HG02642 (cell line): Measurements from ENCODE around the gene GCK.

Source experiments
- ATAC-seq: cut with Tn5 transposase; IDR thresholded peaks from one replicate; pipeline ENCODE4 v1.9.1; 2021; ENCODE audit warnings: mild to moderate bottlenecking; ENCODE audit not compliant: unreplicated experiment, poor library complexity

GCK gene

DNA sequence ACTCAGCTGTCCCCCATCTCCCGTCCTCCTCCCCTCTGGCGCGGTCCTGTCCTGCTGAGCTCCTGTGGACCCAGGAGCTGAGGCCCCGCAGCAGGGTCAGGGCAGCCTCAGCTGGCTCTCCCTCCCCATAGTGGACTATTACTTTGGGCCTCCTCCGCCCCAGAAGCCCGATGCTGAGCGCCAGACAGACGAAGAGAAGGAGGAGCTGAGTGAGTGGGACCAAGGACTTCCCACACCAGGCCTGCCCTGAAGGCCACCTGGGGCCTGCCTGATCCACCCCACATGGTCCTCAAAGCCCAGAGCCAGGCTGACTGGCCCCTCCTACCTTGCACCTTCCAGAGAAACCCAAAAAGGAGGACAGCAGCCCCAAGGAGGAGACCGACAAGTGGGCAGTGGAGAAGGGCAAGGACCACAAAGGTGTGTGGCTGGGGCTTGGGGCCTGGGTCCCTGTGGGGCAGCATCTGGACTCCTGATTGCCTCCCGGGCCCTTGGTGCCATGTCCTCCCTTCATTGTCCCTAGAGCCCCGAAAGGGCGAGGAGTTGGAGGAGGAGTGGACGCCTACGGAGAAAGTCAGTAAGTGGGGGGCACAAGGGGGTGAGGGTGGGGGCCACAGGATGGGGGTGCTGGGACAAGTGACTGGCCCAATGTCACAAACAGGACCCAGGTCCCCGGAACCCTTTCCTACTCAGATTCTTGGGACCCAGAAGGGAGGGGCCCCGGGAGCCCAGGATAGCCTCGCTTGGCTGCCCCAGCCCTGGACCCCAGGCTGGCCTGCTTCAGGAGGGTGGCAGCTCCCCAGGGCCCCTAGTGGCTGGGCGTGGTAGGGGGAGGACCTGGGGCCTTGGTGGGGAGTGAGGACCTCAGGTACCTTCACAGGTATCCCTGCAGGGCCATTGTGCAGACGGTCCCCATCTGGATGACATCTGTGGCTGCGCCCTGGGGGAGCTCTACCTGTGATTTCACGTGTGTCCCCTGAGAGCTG is 80.2 kb downstream of the GCK start:
- ATAC-seq: no peak

DNA sequence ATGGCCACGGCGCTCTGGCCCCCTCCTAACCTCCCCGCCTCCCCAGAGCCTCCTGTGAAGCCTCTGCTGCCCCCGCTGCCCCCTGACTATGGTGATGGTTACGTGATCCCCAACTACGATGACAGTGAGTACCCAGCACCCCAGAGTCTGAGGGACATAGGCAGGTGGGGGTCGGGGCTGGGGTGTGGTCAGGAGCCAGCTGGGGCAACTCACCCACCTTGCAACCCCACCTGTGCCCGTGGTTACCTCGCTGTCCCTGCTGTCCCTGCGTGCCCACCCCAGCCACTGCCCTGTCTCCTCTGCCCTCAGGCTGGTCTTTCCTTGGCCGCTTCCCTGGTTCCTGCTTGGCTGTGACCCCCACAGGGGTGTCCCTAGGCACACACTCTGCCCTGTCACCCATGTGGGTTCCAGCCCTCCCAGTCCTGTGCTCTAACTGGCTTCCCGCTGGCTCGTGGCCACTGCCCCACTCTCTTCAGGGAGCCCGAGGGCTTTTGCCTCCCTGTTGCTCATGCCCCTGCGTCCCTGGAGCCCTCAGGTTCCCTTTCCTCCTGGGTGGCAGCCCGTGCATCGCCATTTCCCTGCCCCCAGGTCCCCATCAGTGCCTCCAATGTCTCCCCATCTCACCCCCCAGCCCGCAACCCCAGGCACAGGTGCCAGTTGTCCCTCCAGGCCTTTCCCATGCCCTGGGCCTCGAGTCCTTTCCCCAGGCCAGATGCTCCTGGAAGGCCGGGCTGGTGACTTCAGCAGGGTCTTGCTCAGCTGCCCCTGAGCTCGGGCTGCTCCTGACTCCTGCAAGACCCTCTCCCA is 81.1 kb downstream of the GCK start:
- no peak for ATAC-seq

DNA sequence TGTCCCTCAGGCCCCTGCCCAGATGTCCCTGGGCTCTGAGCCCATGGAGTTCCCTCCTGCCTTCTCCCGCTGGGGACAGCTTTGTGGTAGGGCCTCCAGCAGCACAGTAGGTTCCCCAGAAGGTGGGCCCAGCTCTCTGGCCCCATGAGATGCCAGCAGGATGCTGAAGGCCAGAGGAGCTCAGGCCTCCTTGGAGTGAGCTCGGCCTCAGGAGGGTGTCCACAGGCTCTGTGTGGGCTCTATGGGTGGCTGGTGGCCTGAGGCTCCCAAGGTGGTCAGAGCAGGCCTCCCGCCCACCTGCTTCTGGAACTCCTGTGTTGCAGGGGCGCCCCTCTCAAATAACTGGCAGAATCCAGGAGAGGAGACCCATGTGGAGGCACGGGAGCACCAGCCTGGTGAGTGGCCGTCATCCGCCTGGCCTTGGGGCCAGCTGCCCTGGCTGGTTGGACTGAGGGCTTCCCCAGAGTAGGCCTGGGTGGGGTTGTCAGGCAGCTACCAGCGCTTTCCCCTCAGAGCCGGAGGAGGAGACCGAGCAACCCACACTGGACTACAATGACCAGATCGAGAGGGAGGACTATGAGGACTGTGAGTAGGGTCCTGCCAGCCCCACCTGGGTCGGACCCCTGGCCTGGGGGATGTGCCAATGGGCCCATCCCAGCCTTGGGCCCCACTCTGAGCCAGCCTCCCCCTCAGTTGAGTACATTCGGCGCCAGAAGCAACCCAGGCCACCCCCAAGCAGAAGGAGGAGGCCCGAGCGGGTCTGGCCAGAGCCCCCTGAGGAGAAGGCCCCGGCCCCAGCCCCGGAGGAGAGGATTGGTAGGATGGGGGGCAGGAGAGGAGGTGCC is 81.9 kb downstream of the GCK start:
- ATAC-seq: no peak

DNA sequence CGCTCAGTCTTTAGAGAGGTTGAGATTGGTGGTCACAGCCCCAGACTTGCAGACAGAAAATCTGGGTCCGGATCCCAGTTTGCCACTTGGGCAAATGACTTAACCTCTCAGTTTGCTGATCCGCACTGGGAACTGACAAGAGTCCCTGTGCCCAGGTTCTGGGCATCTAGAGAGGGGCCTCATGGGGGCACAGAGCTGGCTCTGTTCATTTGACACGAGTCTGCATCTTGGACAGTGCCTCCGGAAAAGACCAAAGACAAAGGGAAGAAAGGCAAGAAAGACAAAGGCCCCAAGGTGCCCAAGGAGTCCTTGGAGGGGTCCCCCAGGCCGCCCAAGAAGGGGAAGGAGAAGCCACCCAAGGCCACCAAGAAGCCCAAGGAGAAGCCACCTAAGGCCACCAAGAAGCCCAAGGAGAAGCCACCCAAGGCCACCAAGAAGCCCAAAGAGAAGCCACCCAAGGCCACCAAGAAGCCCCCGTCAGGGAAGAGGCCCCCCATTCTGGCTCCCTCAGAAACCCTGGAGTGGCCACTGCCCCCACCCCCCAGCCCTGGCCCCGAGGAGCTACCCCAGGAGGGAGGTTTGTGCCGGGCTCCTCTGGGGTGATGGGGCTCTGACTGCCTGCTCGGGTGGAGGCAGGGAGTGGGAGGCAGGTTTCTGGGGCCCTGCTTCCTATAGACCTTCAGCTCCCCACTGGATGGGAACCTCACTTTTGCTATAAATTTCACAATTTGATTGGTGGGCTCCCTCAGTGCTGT is 82.8 kb downstream of the GCK start:
- ATAC-seq: no peak

DNA sequence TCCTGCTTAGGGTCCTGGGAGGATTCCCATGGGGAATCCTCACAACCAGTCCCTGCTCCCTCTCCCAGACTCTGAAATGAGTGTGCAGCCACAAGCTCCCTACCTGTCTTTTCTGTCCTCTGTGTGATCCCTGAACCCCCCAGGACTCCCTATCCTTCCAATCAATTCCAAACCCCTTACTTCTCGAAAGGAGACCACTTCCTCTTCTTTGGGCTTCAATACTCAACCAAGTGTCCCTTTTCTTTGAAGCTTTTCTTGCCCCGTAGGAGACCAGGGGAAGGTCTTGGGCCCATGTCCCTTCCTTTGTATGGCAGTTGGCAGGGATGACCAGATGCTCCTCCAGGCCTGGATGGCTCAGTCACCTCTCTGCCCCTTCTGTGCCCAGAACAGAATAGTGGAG is 83.4 kb downstream of the GCK start:
- ATAC-seq: no peak

DNA sequence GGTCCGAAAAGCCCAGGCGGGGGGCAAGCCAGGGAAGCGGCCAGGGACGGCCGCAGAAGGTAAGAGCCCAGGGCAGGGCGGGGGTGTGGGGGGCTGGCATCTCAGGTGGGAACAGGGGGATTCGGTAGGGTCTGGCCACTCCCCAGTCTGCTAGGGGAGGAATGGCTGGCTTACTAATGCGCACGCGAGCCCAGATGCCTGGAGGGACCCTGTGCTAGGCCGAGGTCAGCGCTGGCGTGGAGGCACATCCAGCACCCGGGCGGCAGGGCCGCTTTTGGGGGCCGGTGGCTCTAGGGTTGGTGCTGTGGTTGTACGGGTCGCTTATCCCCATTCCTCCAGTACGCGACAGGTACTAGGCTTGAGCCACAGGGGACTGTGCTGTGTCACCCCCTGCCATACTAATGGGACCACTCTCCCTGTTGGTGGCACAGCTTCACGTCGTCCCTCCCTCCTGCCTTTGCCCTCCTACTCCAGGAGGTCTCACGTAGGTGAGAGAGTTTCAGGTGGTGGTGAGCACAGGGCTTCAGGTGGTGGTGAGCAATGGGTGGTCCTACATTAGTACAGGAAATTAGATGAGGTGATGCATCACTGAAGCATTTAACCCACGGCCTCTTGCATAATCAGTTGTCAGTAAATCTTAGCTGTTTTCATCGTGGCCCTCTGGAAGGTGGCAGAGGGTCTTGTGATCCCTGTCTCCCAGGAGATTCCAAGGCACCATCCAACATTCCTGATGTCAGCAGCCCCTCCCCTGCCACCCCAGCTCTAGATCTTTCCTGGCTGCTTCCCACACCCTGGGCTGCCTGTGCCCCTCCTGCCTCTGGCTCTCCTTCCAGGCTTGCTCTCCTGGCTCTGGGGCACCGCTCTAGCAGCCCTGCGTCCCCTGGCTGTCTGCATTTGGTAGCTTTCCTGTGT is 84.1 kb downstream of the GCK start:
- ATAC-seq: no peak

DNA sequence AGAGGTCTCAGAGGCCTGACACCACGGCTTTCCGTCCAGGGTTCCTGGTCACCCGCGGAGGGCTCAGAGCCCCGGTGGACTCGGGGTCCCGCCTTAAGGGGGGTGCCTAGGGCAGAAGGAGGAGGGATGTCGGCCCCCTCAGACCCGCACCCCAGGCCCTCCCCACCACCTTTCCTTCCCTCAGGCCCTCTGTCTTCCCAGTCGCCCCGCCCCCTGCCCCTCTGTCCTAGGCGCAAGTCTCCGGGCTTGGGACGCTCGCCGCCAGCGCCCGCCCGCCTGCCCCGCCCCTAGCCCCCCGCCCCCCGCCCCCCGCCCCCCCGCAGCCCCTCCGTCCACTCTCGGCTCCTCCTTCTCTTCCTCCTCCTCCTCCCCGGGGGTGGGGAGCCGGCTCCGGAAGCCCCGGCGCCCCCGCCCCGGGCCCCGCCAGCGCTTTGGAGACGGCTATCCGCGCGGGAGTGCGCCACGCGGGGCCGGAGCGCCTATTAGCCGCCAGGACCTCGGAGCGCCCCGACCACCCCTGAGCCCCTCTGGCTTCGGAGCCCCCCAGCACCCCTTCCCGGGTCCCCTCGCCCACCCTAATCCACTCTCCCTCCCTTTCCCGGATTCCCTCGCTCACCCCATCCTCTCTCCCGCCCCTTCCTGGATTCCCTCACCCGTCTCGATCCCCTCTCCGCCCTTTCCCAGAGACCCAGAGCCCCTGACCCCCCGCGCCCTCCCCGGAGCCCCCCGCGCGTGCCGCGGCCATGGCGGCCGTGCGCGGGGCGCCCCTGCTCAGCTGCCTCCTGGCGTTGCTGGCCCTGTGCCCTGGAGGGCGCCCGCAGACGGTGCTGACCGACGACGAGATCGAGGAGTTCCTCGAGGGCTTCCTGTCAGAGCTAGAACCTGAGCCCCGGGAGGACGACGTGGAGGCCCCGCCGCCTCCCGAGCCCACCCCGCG is 85.0 kb downstream of the GCK start, which contains the start of gene AEBP1:
AEBP1 (plus strand) TSS at position 423 of the 937 bp plus-strand sequence; CDS start at position 744, 321 bp downstream.
- no peak for ATAC-seq

DNA sequence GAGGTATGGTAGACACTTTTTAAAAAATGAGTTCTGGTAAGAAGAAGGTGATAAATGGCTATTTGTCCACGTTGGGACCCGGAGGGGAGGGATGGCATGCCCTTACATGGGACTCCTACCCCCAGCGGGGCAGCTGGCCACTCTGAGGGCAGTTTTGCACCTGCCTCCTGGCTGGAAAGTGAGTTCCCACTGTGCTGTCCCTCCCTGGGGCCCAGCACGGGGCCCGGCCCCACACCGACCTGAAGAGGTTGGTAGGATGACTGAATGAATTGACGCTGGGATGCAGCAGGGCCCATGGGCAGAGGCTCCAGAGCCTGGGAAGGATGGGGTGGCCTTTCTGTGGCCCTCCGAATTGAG is 85.7 kb downstream of the GCK start:
- ATAC-seq: no peak

DNA sequence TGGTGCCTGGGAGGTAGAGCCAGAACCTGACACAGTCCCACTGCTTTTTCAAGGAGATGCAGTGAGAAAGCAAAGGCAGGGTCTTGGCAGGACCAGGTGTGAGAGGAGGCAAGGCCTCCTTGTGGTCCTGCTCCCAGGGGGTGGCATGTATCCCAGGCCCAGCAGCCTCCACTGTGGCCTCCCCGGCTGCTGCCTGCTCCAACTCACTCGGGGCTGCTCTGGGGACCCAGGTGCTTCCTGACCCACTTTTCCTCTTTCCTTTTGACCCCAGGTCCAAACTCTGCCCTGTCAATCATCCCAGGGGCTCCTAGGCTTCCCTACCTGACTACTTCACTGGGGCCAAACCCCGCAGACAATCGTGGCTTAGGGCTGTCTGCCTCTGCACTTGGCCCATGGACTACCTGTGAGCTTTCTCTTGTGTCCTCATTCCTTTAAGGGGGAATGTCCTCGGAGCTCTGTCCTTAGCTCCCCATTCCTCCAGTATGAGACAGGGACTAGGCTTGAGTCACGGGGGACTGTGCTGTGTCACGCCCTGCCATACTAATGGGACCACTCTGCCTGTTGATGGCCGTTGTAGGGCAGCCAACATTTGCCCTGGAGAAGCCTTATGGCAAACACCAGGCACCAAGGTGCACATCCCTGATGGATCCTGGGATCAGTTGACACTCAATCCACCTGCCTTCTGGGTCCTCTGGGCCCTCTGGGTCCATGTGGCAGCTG is 86.2 kb downstream of the GCK start:
- ATAC-seq: no peak

DNA sequence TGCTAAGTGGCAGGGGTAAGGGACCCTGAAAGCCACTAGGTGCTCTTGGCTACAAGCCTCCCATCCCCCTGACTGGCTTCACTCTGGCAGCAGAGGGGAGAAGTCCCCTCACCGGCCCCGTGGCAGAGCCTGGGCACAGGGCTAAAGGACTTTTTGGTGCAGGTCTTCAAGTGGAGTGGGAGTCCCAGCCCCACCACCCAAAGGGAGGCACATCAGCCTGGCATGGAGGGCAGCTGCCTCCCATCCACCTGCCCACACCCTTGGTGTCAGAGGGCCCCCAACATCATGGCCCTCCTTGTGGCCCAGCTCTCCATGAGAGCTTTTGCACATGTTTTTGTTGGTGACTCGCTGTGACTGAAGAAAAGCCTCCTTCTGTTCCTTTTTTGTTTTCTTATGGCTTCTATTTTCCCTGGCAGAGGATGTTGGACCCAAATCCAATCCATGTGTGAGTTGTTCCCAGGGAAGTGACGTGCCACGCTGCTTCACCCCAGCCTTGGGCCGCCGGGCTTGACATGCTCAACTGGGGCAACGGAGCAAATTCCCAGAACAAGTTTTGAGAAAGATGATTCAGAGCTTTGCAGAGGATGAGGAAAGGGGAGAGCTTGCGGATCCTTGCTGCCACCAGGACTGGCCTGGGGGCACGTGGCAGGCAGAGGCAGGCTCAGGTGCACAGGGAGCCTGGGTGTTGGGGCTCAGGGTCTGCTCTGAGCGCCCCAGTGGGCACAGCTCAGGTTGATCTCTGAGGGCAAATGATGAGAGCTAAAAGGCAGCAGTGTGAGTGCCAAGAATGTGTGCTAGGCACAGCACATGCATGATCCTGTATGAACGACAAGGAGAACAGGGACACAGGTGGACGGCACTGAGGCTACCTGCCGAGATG is 87.0 kb downstream of the GCK start:
- no peak for ATAC-seq

DNA sequence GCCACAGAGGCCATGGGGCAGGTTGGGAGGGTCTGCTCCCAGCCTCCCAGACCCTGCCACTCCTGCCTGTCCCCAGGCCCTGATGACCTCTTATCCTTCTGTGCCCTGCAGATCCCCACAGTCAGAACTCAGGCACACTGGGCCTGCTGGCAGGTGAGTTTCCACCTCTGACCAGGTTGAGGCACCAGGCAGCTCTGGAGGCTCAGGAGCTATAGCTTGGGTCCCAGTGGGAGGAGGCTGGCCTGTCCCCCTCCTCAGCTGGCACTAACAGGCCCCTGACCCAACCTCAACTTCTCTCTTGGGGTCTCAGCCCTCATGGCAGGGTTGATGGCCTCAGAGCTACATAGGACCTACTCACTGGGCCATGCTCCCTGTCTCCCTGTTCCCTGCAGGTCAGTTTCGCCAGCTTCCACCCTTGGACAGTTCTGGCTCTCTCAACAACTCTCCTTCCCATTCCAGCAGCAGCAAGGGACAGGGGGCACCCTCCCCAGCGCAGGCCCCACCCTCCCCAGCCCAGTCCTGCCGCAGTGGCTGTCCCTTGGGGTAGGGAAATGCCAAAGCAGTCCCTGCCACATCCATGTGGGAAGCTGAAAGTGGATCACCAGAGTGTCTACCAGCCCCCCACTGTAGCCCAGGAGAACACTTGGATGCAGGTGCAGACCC is 87.8 kb downstream of the GCK start:
- ATAC-seq: no peak

DNA sequence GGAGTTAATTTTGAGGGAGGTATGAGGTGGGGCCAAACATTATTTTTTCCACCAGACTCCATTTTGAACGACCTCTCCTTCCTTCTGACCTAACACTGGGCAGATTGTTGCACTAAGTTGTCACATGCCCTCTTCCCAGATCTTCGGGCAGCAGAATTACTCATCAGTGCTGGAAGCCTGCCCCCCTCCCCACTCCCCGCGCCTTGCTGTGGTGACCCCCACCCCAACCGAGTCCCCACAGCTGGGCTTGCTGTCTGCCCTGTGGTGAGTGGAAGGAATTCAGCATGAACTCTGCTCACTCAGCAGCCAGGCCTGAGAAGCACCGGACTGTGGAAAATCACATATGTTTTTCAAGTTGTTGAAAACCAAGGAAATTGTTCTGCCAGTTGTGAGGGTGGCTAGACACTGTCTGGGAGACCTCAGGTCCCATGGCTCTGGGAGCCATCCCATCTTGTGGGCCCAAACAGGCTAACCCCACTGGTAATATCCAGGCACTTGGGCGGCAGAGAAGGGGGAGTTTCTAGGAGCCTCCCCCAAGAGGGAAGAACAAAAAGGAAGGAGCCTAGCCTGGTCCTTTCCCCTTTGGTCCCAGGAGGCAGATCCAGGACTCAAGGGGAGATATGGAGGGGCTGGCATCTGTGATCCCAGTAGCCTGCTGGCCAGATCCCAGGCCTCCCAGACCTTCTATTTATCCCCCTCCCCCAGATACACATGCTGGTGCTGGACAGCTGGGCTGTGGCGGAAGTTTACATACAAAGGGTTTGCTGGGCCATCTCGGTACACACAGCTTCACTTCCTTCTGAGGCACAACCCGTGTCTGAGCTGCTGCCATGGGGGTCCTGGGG is 88.6 kb downstream of the GCK start:
- no peak for ATAC-seq

DNA sequence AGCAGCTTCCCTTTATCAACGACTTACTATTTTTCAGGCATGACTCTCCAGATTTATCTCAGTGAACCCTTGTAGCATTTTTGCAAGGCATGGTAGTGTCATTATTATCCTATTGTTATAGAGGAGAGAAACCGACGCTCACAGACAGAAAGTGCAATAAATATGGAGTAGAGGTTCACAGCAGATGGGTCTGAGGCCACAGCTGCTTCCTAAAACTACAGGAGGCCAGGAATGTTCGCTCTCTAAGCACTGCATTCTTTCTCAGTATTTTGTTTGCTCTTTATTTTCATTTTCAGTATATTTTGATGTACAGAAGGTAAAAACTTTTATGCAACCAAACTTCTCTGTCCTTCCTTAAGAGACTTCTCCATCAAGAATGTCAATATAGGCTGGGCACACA is 89.6 kb downstream of the GCK start:
- no peak for ATAC-seq
